Transverse colon (tissue), 4 donors: Measurements from ENCODE around the gene CCDC3. TPM values are rescaled to one million over a fixed set of nuclear protein-coding genes. Genes with fewer than 3 reads are reported as not detected.

ENCODE experiments used
- DNase-seq: peaks from one replicate; pipeline ENCODE4 v3.0.0-alpha.2; 2019
- H3K27ac ChIP-seq, 4 donors: fragments of 200-600 bp; sonication (generic); 2 replicates each; pipeline ENCODE4 v1.5.1; 2016 to 2018; ENCODE audit warnings: inconsistent platforms in 4 of 4
- H3K27me3 ChIP-seq: fragments of 200-600 bp; sonication (generic); 2 replicates; pipeline ENCODE4 v1.5.1; 2017; ENCODE audit warnings: inconsistent platforms
- H3K36me3 ChIP-seq, 4 donors: fragments of 200-600 bp; sonication (generic); 2 replicates each; pipeline ENCODE4 v1.5.1; 2017 to 2019; ENCODE audit warnings: inconsistent platforms in 4 of 4
- H3K4me1 ChIP-seq, 4 donors: fragments of 200-600 bp; sonication (generic); 2 replicates each; pipeline ENCODE4 v1.5.1; 2017 to 2020; ENCODE audit warnings: inconsistent platforms in 4 of 4
- H3K4me3 ChIP-seq, 4 donors: fragments of 200-600 bp; sonication (generic); 1 replicate in 1 of 4; 2 replicates in 3 of 4; pipeline versions ENCODE4 v1.5.1 to v1.6.1; 2017 to 2019; ENCODE audit warnings: inconsistent platforms in 4 of 4
- H3K9me3 ChIP-seq, 2 donors: fragments of 200-600 bp; sonication (generic); 2 replicates each; pipeline ENCODE4 v1.5.1; 2017 to 2019; ENCODE audit warnings: inconsistent platforms in 2 of 2
- EP300 ChIP-seq: sonication (generic); formaldehyde crosslinking; IDR thresholded peaks from one replicate; pipeline ENCODE4 v1.6.1; 2017; ENCODE audit warnings: antibody characterized with exemption, low read depth
- POLR2A ChIP-seq: fragments of 450-650 bp; IDR thresholded peaks from one replicate; pipeline ENCODE4 v1.6.1; 2016; ENCODE audit warnings: antibody characterized with exemption, mild to moderate bottlenecking, moderate library complexity
- POLR2AphosphoS5 ChIP-seq, 3 donors: sonication (generic); formaldehyde crosslinking; IDR thresholded peaks; one replicate each; pipeline ENCODE4 v1.6.1; 2016; ENCODE audit warnings: antibody characterized with exemption in 3 of 3
- WGBS, 2 donors: methylation state at CpG; one replicate each; pipeline ENCODE4 v1.1.5; 2018; ENCODE audit warnings: low coverage in 1 of 2; 5-methylcytosine and 5-hydroxymethylcytosine counted together
- in situ Hi-C, 4 donors: fragments of 200-750 bp; cut with MboI; loops; one replicate each; pipeline versions ENCODE4 v1.15.0 to v1.15.1; 2017; ENCODE audit warnings: low sequenced_read_pairs in 3 of 4, low pct_ligation_motif_present in 1 of 4, low pct_unique_long_range_greater_than_20kb in 1 of 4
- intact Hi-C: fragments of 100-400 bp; cut with DNase I; formaldehyde crosslinking; loops from one replicate; pipeline ENCODE4 v1.15.1; 2023; ENCODE audit warnings: low total_unique reads
- total RNA-seq, 4 donors: library from RNA; depleted of rRNA; stranded (reverse); fragments of >200 nt; gene quantifications; one replicate each; pipeline ENCODE4 v1.1.0, GENCODE V29; 2016
- TF ChIP-seq, protein P1 (sequence below), 5 experiments: fragments of 200-600 bp in 3 of 5; fragments of 450-650 bp in 2 of 5; sonication (generic) in 3 of 5; IDR thresholded peaks; 1 replicate in 2 of 5; 2 replicates in 3 of 5; pipeline ENCODE4 v1.5.1; 2016 to 2017; ENCODE audit warnings: antibody characterized with exemption in 5 of 5, inconsistent platforms in 3 of 5, mild to moderate bottlenecking in 2 of 5, moderate library complexity in 1 of 5

Gene CCDC3
- total RNA-seq, 4 donors from 2014 or later = 0.75 to 2.2 (median 1.3) TPM

DNA sequence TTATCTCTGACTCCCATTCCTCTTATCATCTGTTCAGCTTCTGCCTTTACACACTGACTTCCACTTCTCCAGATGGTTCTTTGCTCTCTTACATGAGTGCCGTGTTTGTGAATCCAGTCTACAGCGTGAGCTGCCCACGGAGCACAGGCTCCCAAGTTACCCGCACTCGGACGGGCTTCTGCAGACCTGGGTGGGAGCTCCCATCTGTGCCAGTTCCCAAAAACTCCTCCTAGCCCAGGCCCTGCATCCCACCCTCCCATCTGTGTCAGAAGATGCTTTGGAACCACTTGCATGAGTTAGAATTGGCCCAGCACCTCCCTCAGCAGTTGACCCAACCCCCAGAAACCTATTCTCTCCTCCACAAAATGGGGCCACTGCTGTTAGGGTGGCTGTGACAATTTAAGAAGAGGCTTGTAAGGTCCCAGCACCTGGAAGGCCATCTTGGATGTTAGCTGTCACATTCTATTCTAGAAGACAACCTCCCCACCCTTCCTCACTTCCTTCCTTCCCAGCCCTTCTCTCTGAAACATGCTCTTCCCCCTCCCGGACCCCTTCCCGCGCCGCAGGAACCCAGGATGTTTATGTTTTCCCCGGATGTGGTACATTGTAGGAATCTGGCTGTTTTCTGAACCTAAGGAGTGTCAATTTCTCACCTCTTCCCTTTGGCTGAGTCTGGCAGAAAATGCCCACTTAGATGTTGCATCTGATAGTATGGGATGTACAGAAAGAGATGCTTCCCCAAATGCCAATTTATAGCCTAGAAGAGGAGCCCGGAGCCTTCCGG, 79.2 kb downstream of the CCDC3 start:
- Histone ChIP-seq H3K4me3 (no peak overlapping the region), H3K9me3 (no peaks in the 10 kb centered on the region), H3K36me3 (no peaks in the 10 kb centered on the region), H3K27ac (no peak overlapping the region), H3K4me1 (no peaks in the 10 kb centered on the region), H3K27me3 (no peaks in the 10 kb centered on the region)
- no peak for DNase-seq
- intact Hi-C loops (no loop called here), in situ Hi-C loops (no loop called here)
- WGBS, 2 donors = 81 to 90% methylated on average over 8 to 13 of the region's 13 CpGs
- TF ChIP-seq EP300 = no peak
- TF ChIP-seq, protein P1, sequence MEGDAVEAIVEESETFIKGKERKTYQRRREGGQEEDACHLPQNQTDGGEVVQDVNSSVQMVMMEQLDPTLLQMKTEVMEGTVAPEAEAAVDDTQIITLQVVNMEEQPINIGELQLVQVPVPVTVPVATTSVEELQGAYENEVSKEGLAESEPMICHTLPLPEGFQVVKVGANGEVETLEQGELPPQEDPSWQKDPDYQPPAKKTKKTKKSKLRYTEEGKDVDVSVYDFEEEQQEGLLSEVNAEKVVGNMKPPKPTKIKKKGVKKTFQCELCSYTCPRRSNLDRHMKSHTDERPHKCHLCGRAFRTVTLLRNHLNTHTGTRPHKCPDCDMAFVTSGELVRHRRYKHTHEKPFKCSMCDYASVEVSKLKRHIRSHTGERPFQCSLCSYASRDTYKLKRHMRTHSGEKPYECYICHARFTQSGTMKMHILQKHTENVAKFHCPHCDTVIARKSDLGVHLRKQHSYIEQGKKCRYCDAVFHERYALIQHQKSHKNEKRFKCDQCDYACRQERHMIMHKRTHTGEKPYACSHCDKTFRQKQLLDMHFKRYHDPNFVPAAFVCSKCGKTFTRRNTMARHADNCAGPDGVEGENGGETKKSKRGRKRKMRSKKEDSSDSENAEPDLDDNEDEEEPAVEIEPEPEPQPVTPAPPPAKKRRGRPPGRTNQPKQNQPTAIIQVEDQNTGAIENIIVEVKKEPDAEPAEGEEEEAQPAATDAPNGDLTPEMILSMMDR (IDR thresholded peaks at IDR 0.05) = no peak

DNA sequence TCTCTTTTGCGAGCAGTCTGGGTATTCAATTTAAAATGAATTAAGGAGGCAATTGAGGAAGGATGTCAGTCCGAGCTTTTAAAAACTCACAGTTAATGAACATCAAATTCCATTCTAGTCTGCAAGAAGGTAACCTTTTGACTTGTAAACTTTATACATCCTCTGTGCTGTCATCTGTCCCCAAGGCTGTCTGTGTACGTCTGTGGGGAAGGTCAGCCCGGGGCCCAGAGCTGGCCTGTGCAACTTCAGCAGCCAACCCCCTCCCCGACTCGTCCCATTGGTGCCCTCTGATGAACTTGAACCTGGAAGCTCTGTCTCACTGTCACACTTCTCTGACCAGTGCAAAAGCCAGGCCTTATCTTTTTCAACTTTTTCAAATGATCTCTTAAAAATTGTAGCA, 80.3 kb downstream of the CCDC3 start:
- intact Hi-C loops (no loop called here), in situ Hi-C loops (no loop called here)
- H3K36me3 ChIP-seq = no peaks in the 10 kb centered on the region
- 52 to 64% methylated on average over 2 to 6 of the region's 6 CpGs for whole genome bisulfite sequencing, 2 donors
- no peak for DNase-seq
- no peaks in the 10 kb centered on the region for H3K4me1 ChIP-seq
- H3K4me3 ChIP-seq = no peak overlapping the region
- no peaks in the 10 kb centered on the region for H3K27me3 ChIP-seq
- TF ChIP-seq, protein P1 (IDR thresholded peaks at IDR 0.05) = no peak
- no peaks in the 10 kb centered on the region for H3K9me3 ChIP-seq
- no peak overlapping the region for H3K27ac ChIP-seq

GRCh38 chr10:12919574-12919973, 81.9 kb downstream of the CCDC3 start:
- H3K27ac ChIP-seq = no peak overlapping the region
- no peaks in the 10 kb centered on the region for H3K27me3 ChIP-seq
- TF ChIP-seq POLR2A = no peak
- TF ChIP-seq, protein P1 (IDR thresholded peaks at IDR 0.05) = no peak
- TF ChIP-seq EP300 = no peak
- TF ChIP-seq POLR2AphosphoS5 (IDR thresholded peaks at IDR 0.05) = no peak
- no peaks in the 10 kb centered on the region for H3K36me3 ChIP-seq
- DNase-seq = no peak
- intact Hi-C loops (no loop called here), in situ Hi-C loops (no loop called here)
- no peaks in the 10 kb centered on the region for H3K9me3 ChIP-seq
- no peak overlapping the region for H3K4me3 ChIP-seq
- H3K4me1 ChIP-seq = no peaks in the 10 kb centered on the region
- WGBS, 2 donors = 88 to 94% methylated on average over 6 of the region's 6 CpGs

DNA sequence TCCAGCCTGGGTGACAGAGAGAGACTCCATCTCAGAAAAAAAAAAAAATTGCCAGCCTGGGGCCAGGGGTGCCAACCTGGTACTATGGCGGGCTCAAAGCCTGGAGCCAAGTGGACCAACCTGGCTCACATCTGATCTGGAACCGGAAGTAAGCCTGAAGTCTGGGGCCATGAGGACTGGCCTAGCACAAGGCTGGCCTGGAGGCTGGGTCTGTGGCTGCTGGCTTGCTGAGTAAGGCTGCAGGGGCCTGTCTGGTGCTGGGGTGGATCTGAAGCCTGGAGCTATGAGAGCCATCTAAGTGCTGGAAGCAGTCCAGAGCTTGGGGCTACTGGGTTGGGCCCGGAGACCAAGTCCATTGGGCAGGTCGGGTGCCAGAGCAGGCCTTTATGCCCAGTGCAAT, 84.9 kb downstream of the CCDC3 start:
- Histone ChIP-seq H3K27me3 (no peaks in the 10 kb centered on the region), H3K4me1 (no peaks in the 10 kb centered on the region), H3K27ac (no peak overlapping the region), H3K4me3 (no peak overlapping the region), H3K9me3 (no peaks in the 10 kb centered on the region), H3K36me3 (no peaks in the 10 kb centered on the region)
- intact Hi-C loops = no loop called here
- in situ Hi-C loops = no loop called here
- WGBS, 2 donors = 86% methylated on average over 3 of the region's 4 CpGs; no CpG with 5 or more reads in 1 of the 2 donors
- no peak for DNase-seq
- TF ChIP-seq, protein P1 (IDR thresholded peaks at IDR 0.05) = no peak
